Coronary artery (tissue), 2 donors: ENCODE data around the gene BTBD9.
A peak's percentile ranks its signal among the peaks of the same experiment; 100 is the strongest.

Source experiments
- DNase-seq: peaks from one replicate; pipeline ENCODE4 v3.0.0-alpha.2; 2017; ENCODE audit warnings: low spot score
- H3K27ac ChIP-seq, 2 donors: fragments of 200-600 bp; sonication (generic); one replicate each; pipeline ENCODE4 v1.5.1; 2016 to 2019
- H3K4me3 ChIP-seq: fragments of 200-600 bp; sonication (generic); 2 replicates; pipeline ENCODE4 v1.5.1; 2016; ENCODE audit warnings: mild to moderate bottlenecking, moderate library complexity
- CTCF ChIP-seq: fragments of 200-600 bp; sonication (generic); IDR thresholded peaks from one replicate; pipeline ENCODE4 v1.5.1; 2019; ENCODE audit warnings: antibody characterized with exemption

The BTBD9 gene

GRCh38 chr6:38157905-38158304, 481.8 kb downstream of the BTBD9 start:
- Histone ChIP-seq H3K4me3 (no peak overlapping the region), H3K27ac (no peak overlapping the region)
- no peak for TF ChIP-seq CTCF
- no peak for DNase-seq

- DNase-seq = no peak
- Histone ChIP-seq H3K27ac (no peak overlapping the region), H3K4me3 (no peak overlapping the region)
- TF ChIP-seq CTCF = no peak
These were observed 482.7 kb downstream of the BTBD9 start for GRCh38 chr6:38156818-38157565.

GRCh38 chr6:38155621-38156204, 484.0 kb downstream of the BTBD9 start:
- Histone ChIP-seq H3K27ac (no peak overlapping the region), H3K4me3 (no peak overlapping the region)
- DNase-seq = no peak
- no peak for TF ChIP-seq CTCF

GRCh38 chr6:38155144-38155543, 484.6 kb downstream of the BTBD9 start:
- no peak overlapping the region for H3K27ac ChIP-seq
- TF ChIP-seq CTCF = no peak
- no peak for DNase-seq
- H3K4me3 ChIP-seq = no peak overlapping the region

GRCh38 chr6:38154731-38155130, 485.0 kb downstream of the BTBD9 start:
- Histone ChIP-seq H3K27ac (no peak overlapping the region), H3K4me3 (no peak overlapping the region)
- TF ChIP-seq CTCF = no peak
- no peak for DNase-seq

- Histone ChIP-seq H3K4me3 (no peak overlapping the region), H3K27ac (no peak overlapping the region)
- DNase-seq = peak; percentile 58
- TF ChIP-seq CTCF = no peak
These were observed 485.9 kb downstream of the BTBD9 start for GRCh38 chr6:38153798-38154345.
